NCI-H748 (cell line): ENCODE results near the gene MAST4.

Experiments used
- DNase-seq: peaks from one replicate; lab custom pipeline; 2025; ENCODE audit not compliant: unreplicated experiment; lab: John Stamatoyannopoulos, UW

The MAST4 gene

GRCh38 chr5:66830636-66831035, 234.4 kb downstream of the MAST4 start:
- DNase-seq: no peak

GRCh38 chr5:66839636-66840185, 243.5 kb downstream of the MAST4 start:
- no peak for DNase-seq

GRCh38 chr5:66840511-66841013, 244.4 kb downstream of the MAST4 start:
- no peak for DNase-seq

GRCh38 chr5:66841264-66841663, 245.1 kb downstream of the MAST4 start:
- DNase-seq: no peak

- DNase-seq: no peak
Measured at GRCh38 chr5:66842540-66842939, 246.3 kb downstream of the MAST4 start.

GRCh38 chr5:66843065-66843464, 246.9 kb downstream of the MAST4 start:
- no peak for DNase-seq

- DNase-seq: no peak
Measured at GRCh38 chr5:66848749-66849641, 252.8 kb downstream of the MAST4 start.

GRCh38 chr5:66849803-66850202, 253.6 kb downstream of the MAST4 start:
- peak; percentile 10 for DNase-seq

GRCh38 chr5:66850354-66851075, 254.3 kb downstream of the MAST4 start:
- DNase-seq: no peak

- no peak for DNase-seq
Measured at GRCh38 chr5:66851306-66851705, 255.1 kb downstream of the MAST4 start.

GRCh38 chr5:66854416-66854815, 258.2 kb downstream of the MAST4 start:
- no peak for DNase-seq

- DNase-seq: no peak
Measured at GRCh38 chr5:66856041-66856805, 260.0 kb downstream of the MAST4 start.

- DNase-seq: no peak
Measured at GRCh38 chr5:66859526-66859925, 263.3 kb downstream of the MAST4 start.

GRCh38 chr5:66860199-66860975, 264.2 kb downstream of the MAST4 start:
- DNase-seq: peak; percentile 19

GRCh38 chr5:66861402-66861801, 265.2 kb downstream of the MAST4 start:
- peak; percentile 26 for DNase-seq

GRCh38 chr5:66862020-66862419, 265.8 kb downstream of the MAST4 start:
- DNase-seq: peak; percentile 44

- DNase-seq: no peak
Measured at GRCh38 chr5:66863243-66864170, 267.3 kb downstream of the MAST4 start.

GRCh38 chr5:66864240-66864884, 268.2 kb downstream of the MAST4 start:
- no peak for DNase-seq
